Astrocyte of the spinal cord (primary cell): ENCODE data around the gene GRIA3.

Experiments used
- DNase-seq: peaks from one replicate; pipeline ENCODE4 v3.0.0; 2011; ENCODE audit warnings: low read depth, low spot score
- H3K4me3 ChIP-seq: 2 replicates; pipeline ENCODE4 v1.5.1; 2011; ENCODE audit warnings: low read depth, mild to moderate bottlenecking, low read length, moderate library complexity
- CTCF ChIP-seq: IDR thresholded peaks from 2 replicates; pipeline ENCODE4 v1.5.1; 2012; ENCODE audit warnings: low read depth, mild to moderate bottlenecking, low read length, inconsistent platforms
- in situ Hi-C: cut with HindIII; loops from 2 replicates; pipeline ENCODE4 v1.10.0; 2017; ENCODE audit warnings: low sequenced_read_pairs

GRIA3 gene

DNA sequence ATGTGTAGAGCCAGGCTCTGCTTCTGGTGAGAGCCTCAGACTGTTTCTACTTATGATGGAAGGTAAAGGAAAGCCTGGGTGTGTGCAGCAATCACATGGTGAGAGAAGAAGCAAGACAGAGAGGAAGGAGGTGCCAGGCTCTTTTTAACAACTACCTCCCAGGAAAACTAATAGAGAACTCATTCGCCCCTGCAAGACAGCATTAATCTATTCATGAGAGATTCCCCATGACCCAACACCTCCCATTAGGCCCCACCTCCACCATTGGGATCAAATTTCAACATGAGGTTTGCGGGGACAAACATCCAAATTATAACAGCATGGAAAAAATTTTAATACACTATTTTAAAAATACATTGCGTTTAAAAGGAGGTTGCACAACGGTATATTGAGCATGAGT, 24.7 kb upstream of the GRIA3 start:
- in situ Hi-C loops, result no loop called here
- no peak overlapping the region for H3K4me3 ChIP-seq
- TF ChIP-seq CTCF, result no peak
- DNase-seq, result no peak

DNA sequence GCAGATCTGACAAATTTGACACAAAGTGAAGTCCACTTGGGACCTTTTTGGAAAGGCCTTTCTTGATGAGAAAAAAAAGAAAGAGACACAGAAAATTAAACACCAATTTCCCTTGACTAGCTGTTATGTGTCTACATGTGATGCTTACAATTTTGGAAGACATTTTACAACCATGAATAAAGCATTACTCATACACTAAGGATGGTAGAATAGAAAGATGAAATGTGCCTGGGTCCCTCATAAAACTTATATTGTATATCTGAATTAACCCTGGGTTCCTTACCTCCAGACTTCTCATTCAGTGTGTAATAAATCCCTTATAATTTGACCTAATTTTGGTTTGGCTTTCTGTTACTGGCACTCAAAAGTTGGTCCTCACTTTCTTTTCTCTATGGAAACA, 16.5 kb upstream of the GRIA3 start:
- TF ChIP-seq CTCF, result no peak
- no peak for DNase-seq
- in situ Hi-C loops, result no loop called here
- H3K4me3 ChIP-seq, result no peak overlapping the region

DNA sequence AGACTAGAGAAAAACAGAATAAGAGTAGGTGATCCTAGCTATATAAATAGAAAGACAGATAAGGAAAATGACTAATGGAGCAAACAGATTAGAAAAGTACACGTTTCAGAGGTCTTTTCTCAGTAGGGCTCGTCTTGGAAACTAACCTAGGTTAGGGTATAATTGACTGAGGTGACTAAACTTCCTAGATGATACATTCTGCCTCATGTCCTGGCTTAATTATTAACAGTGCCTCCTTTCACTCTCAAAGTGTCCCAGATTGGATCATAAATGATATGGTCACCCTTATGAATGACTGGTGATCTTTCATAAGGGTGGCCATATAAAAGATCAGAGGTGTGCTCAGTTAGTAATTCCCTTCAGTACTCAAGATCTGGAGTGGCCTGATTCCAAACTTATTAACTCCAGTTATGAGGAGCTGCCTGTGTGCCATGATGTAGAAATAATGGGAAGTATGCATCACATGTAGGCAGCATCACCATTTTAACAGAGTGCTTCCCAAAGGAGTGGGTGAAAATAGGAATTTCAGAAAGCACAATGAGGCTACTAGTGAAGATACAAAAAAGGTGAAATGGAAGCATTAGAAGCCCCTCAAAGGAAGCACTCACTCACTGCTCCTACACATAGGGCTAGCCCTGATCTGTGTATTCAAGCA, 14.7 kb upstream of the GRIA3 start:
- DNase-seq, result no peak
- H3K4me3 ChIP-seq, result no peak overlapping the region
- no peak for TF ChIP-seq CTCF
- in situ Hi-C loops, result no loop called here

GRCh38 chrX:123170546-123170945, 13.5 kb upstream of the GRIA3 start:
- no peak for TF ChIP-seq CTCF
- in situ Hi-C loops, result no loop called here
- no peak overlapping the region for H3K4me3 ChIP-seq
- no peak for DNase-seq

DNA sequence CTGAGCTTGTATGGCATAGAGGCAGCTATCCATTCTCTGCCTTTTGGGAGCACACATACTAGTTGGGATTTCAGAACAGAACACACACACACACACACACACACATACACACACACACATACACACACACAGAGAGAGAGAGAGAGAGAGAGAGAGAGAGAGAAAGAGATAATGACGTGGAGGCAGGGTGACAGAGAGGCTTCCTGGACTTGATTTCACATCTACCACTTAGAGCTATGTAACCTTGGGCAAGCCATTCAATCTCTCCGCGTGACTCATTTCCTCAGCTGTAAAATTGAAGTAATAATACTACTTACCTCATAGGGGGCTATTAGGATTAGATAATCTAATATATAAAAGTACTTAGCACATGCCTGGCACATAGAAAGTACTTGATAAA, 12.3 kb upstream of the GRIA3 start:
- no peak overlapping the region for H3K4me3 ChIP-seq
- DNase-seq, result peak; percentile 30
- TF ChIP-seq CTCF, result no peak
- in situ Hi-C loops, result no loop called here

DNA sequence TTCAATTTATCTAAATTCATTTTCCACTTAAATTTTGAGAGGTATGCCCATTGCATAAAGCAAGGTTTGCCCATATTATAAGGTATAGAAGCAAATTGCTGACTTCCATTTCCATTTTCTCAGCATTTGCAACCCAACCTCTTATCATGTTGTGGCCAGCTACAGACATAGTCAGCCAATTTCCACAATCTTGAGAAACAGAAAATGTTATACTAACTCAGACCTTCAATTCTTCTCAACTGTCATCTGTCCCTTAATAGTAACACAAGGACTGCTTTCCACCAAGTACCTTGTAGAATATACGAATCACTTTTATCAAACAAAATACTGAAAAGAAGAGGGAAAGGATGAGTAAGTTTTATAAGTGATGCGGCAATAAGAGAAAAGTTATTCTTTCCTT, 11.2 kb upstream of the GRIA3 start:
- no peak for DNase-seq
- in situ Hi-C loops, result no loop called here
- TF ChIP-seq CTCF, result no peak
- no peak overlapping the region for H3K4me3 ChIP-seq

GRCh38 chrX:123173833-123174232, 10.2 kb upstream of the GRIA3 start:
- DNase-seq, result no peak

More at GRCh38 chrX:123173833-123174232, 10.2 kb upstream of the GRIA3 start:
- TF ChIP-seq CTCF, result peak; percentile 13
- in situ Hi-C loops, result no loop called here
- no peak overlapping the region for H3K4me3 ChIP-seq
